DOHH2 (cell line): ENCODE data around the gene SLF2.

Source experiments
- CTCF ChIP-seq: fragments of 200-600 bp; sonication (generic); IDR thresholded peaks from one replicate; pipeline ENCODE4 v1.5.1; 2014; ENCODE audit warnings: antibody characterized with exemption, mild to moderate bottlenecking, low read depth, low read length; ENCODE audit not compliant: poor library complexity, severe bottlenecking
- EZH2phosphoT487 ChIP-seq: fragments of 200-600 bp; sonication (generic); IDR thresholded peaks from 2 replicates; pipeline ENCODE4 v1.6.1; 2017; ENCODE audit warnings: borderline replicate concordance, mild to moderate bottlenecking, antibody characterized with exemption, low read length, moderate library complexity, mixed read lengths

- TF ChIP-seq CTCF, result no peak
- TF ChIP-seq EZH2phosphoT487, result no peak
These were observed 85.6 kb downstream of the SLF2 start for GRCh38 chr10:100998183-100998990.
